ENCODE results near the gene PANK3.

The PANK3 gene

DNA sequence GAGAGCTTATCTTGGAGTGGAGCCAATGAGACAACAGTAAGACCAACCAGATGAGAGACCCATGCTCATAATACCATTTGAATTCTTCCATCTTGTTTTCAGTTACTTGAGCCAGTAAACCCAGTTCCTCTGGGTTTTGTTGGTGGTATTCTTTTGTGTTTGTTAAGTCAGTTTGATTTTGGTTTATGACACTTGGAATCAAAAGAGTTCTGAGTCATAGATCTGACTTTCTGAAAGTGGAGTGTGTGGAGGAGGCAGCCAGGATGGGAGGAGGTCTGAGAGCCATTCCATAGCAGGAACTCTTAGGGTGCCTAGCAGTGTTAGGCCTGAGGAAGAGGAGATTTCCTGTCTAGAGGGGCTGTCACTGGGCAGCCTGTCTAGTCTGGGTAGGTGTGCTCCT lies 24.6 kb upstream of the PANK3 start:
- Histone ChIP-seq H4K20me1 (ENCODE audit: insufficient read depth, low read length) (no peaks in the 10 kb centered on the region), H3K9me2 (replicated peaks; ENCODE audit: insufficient read depth, low read length) (no peaks in the 10 kb centered on the region), H3K27me3 (replicated peaks; ENCODE audit: insufficient read depth, low read length) (no peaks in the 10 kb centered on the region), H3K4me1 (ENCODE audit: low read length) (no peaks in the 10 kb centered on the region), H3F3A (ENCODE audit: insufficient read depth, low read length) (no peaks in the 10 kb centered on the region), H3K9ac (ENCODE audit: low read length) (no peak overlapping the region), H3K79me2 (ENCODE audit: low read length) (no peaks in the 10 kb centered on the region), H3K4me3 (ENCODE audit: low read length) (no peak overlapping the region), H3K36me3 (replicated peaks; ENCODE audit: insufficient read depth, low read length) (no peaks in the 10 kb centered on the region), H3K27ac (ENCODE audit: low read length) (no peak overlapping the region), H2AFZ (ENCODE audit: low read length) (no peak overlapping the region), H3K9me3 (replicated peaks; ENCODE audit: insufficient read depth, low read length) (no peaks in the 10 kb centered on the region), H3K4me2 (ENCODE audit: low read depth, low read length) (no peak overlapping the region)
- no peak for TF ChIP-seq EZH2phosphoT487 (IDR thresholded peaks at IDR 0.05; ENCODE audit: low read length)
- TF ChIP-seq EZH2 (optimal IDR thresholded peaks at IDR 0.05; ENCODE audit: low read depth, low read length) = no peak
- TF ChIP-seq, protein P1, sequence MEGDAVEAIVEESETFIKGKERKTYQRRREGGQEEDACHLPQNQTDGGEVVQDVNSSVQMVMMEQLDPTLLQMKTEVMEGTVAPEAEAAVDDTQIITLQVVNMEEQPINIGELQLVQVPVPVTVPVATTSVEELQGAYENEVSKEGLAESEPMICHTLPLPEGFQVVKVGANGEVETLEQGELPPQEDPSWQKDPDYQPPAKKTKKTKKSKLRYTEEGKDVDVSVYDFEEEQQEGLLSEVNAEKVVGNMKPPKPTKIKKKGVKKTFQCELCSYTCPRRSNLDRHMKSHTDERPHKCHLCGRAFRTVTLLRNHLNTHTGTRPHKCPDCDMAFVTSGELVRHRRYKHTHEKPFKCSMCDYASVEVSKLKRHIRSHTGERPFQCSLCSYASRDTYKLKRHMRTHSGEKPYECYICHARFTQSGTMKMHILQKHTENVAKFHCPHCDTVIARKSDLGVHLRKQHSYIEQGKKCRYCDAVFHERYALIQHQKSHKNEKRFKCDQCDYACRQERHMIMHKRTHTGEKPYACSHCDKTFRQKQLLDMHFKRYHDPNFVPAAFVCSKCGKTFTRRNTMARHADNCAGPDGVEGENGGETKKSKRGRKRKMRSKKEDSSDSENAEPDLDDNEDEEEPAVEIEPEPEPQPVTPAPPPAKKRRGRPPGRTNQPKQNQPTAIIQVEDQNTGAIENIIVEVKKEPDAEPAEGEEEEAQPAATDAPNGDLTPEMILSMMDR (IDR thresholded peaks at IDR 0.05; ENCODE audit: low read length) = no peak
- DNase-seq = no peak

- no peak overlapping the region for H2AFZ ChIP-seq (ENCODE audit: low read length)
- no peak for DNase-seq
- no peak overlapping the region for H3K4me3 ChIP-seq (ENCODE audit: low read length)
- H3K36me3 ChIP-seq (replicated peaks; ENCODE audit: insufficient read depth, low read length) = no peaks in the 10 kb centered on the region
- H3K4me2 ChIP-seq (ENCODE audit: low read depth, low read length) = no peak overlapping the region
- no peak overlapping the region for H3K27ac ChIP-seq (ENCODE audit: low read length)
- no peak overlapping the region for H3K9ac ChIP-seq (ENCODE audit: low read length)
- no peaks in the 10 kb centered on the region for H3K9me3 ChIP-seq (replicated peaks; ENCODE audit: insufficient read depth, low read length)
- no peaks in the 10 kb centered on the region for H3F3A ChIP-seq (ENCODE audit: insufficient read depth, low read length)
- H3K9me2 ChIP-seq (replicated peaks; ENCODE audit: insufficient read depth, low read length) = no peaks in the 10 kb centered on the region
- H4K20me1 ChIP-seq (ENCODE audit: insufficient read depth, low read length) = no peaks in the 10 kb centered on the region
- TF ChIP-seq, protein P1 (IDR thresholded peaks at IDR 0.05; ENCODE audit: low read length) = no peak
- no peak for TF ChIP-seq EZH2 (optimal IDR thresholded peaks at IDR 0.05; ENCODE audit: low read depth, low read length)
- H3K79me2 ChIP-seq (ENCODE audit: low read length) = no peaks in the 10 kb centered on the region
- H3K4me1 ChIP-seq (ENCODE audit: low read length) = no peaks in the 10 kb centered on the region
- H3K27me3 ChIP-seq (replicated peaks; ENCODE audit: insufficient read depth, low read length) = no peaks in the 10 kb centered on the region
Observed at GRCh38 chr5:168602517-168602916, 23.3 kb upstream of the PANK3 start.

DNA sequence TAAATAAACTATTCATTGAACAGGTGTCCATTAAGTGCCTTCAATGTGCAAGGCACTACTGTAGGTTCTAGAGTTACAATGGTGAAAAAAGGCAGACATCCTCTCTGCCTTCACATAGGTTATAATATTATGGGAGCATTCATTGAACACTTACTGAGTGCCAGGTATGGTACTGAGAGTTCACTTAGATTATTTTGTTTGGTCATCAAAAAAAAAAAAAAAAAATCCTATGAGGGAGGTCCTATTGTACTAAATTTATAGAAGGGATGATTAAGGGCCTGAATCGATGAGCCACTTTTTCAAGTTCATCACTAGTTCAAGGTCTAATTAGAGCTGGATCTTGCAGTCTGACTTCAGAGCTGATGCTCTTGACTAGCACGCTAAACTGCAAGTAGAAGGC lies 22.8 kb upstream of the PANK3 start:
- Histone ChIP-seq H3K9me2 (replicated peaks; ENCODE audit: insufficient read depth, low read length) (no peaks in the 10 kb centered on the region), H3K9me3 (replicated peaks; ENCODE audit: insufficient read depth, low read length) (no peaks in the 10 kb centered on the region), H3K27ac (ENCODE audit: low read length) (no peak overlapping the region), H3K4me1 (ENCODE audit: low read length) (no peaks in the 10 kb centered on the region), H3K27me3 (replicated peaks; ENCODE audit: insufficient read depth, low read length) (no peaks in the 10 kb centered on the region), H3K9ac (ENCODE audit: low read length) (no peak overlapping the region), H3K36me3 (replicated peaks; ENCODE audit: insufficient read depth, low read length) (no peaks in the 10 kb centered on the region), H3F3A (ENCODE audit: insufficient read depth, low read length) (no peaks in the 10 kb centered on the region), H4K20me1 (ENCODE audit: insufficient read depth, low read length) (no peaks in the 10 kb centered on the region), H2AFZ (ENCODE audit: low read length) (no peak overlapping the region), H3K4me2 (ENCODE audit: low read depth, low read length) (no peak overlapping the region), H3K79me2 (ENCODE audit: low read length) (no peaks in the 10 kb centered on the region), H3K4me3 (ENCODE audit: low read length) (no peak overlapping the region)
- DNase-seq = no peak
- TF ChIP-seq EZH2phosphoT487 (IDR thresholded peaks at IDR 0.05; ENCODE audit: low read length) (no peak), EZH2 (optimal IDR thresholded peaks at IDR 0.05; ENCODE audit: low read depth, low read length) (no peak)
- TF ChIP-seq, protein P1 (IDR thresholded peaks at IDR 0.05; ENCODE audit: low read length) = no peak

All from MM.1S (cell line).